ENCODE data around the gene OTOGL.
"Not testable (repeated sequence)": the region's sequence is repeated elsewhere in the genome, so short reads cannot be mapped to it uniquely, and the experiment has no call there.

Gene OTOGL

GRCh38 chr12:80190001-80190400, 90.7 kb downstream of the OTOGL start:
- no peak for DNase-seq

GRCh38 chr12:80192087-80192486, 92.8 kb downstream of the OTOGL start:
- DNase-seq: no peak

- DNase-seq: no peak
Observed at GRCh38 chr12:80193865-80194264, 94.5 kb downstream of the OTOGL start.

GRCh38 chr12:80195074-80195726, 95.9 kb downstream of the OTOGL start:
- DNase-seq: peak; percentile 64

GRCh38 chr12:80195737-80196136, 96.4 kb downstream of the OTOGL start:
- no peak for DNase-seq

- peak; percentile 74 for DNase-seq
Observed at GRCh38 chr12:80196419-80196818, 97.1 kb downstream of the OTOGL start.

- DNase-seq: no peak
Observed at GRCh38 chr12:80198782-80199337, 99.5 kb downstream of the OTOGL start.

GRCh38 chr12:80199931-80200330, 100.6 kb downstream of the OTOGL start:
- DNase-seq: peak; percentile 40

- no peak for DNase-seq
Observed at GRCh38 chr12:80200414-80200813, 101.1 kb downstream of the OTOGL start.

- DNase-seq: no peak
Observed at GRCh38 chr12:80201908-80202307, 102.6 kb downstream of the OTOGL start.

GRCh38 chr12:80205960-80206359, 106.6 kb downstream of the OTOGL start:
- DNase-seq: no peak

GRCh38 chr12:80208071-80208470, 108.7 kb downstream of the OTOGL start:
- no peak for DNase-seq

- no peak for DNase-seq
Observed at GRCh38 chr12:80211671-80212070, 112.3 kb downstream of the OTOGL start.

GRCh38 chr12:80212938-80213645, 113.8 kb downstream of the OTOGL start:
- no peak for DNase-seq

- no peak for DNase-seq
Observed at GRCh38 chr12:80213871-80214270, 114.5 kb downstream of the OTOGL start.

GRCh38 chr12:80217011-80217535, 117.7 kb downstream of the OTOGL start:
- DNase-seq: peak; percentile 44

- DNase-seq: not testable (repeated sequence)
Observed at GRCh38 chr12:80218925-80219324, 119.6 kb downstream of the OTOGL start.

- no peak for DNase-seq
Observed at GRCh38 chr12:80219345-80219744, 120.0 kb downstream of the OTOGL start.

- DNase-seq: no peak
Observed at GRCh38 chr12:80222261-80222660, 122.9 kb downstream of the OTOGL start.

- no peak for DNase-seq
Observed at GRCh38 chr12:80226576-80226975, 127.2 kb downstream of the OTOGL start.

- DNase-seq: not testable (repeated sequence)
Observed at GRCh38 chr12:80227904-80228303, 128.6 kb downstream of the OTOGL start.

GRCh38 chr12:80230068-80230467, 130.7 kb downstream of the OTOGL start:
- DNase-seq: peak; percentile 54

- no peak for DNase-seq
Observed at GRCh38 chr12:80232837-80233236, 133.5 kb downstream of the OTOGL start.

GRCh38 chr12:80233926-80234325, 134.6 kb downstream of the OTOGL start:
- no peak for DNase-seq
